Kidney capillary endothelial cell (primary cell): Measurements from ENCODE around the gene CHD6.
"Not testable (repeated sequence)": the region's sequence is repeated elsewhere in the genome, so short reads cannot be mapped to it uniquely, and the experiment has no call there.

ENCODE experiments used
- DNase-seq: peaks from one replicate; pipeline ENCODE4 v3.0.0-alpha.2; 2018; ENCODE audit warnings: low spot score

The CHD6 gene

DNA sequence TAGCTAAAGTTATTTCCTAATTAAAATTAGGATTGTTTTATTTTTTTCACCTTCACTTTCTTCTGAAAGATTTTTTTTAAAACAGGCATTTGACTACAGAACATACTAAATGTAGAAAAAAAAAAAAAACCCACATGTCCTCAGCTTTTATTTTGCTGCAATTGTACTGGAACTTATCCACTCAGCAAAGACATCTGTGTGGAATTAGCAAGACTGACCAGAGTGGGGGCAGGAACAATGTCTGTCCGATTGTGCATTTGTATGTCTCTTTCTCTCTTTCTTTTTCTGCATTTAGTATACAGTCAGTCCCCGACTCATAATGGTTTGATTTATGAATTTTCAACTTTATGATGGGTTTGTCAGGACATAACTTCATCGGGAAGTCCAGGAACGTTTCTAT lies 77.3 kb downstream of the CHD6 start:
- DNase-seq = no peak

DNA sequence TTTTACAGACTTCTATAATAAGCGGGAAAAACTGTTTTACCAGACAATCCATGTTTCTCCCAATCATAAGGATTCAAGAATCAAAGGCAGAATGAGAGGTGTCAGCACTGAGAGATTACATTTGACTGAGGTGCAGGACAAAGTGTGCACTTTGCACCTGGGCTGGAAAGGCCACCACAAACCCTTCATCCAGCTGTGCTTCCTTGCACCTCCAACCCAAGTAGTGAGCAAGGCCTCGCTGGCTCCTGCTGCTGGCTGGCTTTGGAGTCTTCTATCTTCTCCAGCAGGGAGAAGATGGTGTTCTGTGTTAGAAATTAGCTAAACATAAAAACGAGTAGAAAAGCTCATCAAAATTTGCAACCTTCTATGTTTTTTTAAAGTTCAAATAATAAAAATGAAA lies 77.7 kb downstream of the CHD6 start:
- DNase-seq = no peak

DNA sequence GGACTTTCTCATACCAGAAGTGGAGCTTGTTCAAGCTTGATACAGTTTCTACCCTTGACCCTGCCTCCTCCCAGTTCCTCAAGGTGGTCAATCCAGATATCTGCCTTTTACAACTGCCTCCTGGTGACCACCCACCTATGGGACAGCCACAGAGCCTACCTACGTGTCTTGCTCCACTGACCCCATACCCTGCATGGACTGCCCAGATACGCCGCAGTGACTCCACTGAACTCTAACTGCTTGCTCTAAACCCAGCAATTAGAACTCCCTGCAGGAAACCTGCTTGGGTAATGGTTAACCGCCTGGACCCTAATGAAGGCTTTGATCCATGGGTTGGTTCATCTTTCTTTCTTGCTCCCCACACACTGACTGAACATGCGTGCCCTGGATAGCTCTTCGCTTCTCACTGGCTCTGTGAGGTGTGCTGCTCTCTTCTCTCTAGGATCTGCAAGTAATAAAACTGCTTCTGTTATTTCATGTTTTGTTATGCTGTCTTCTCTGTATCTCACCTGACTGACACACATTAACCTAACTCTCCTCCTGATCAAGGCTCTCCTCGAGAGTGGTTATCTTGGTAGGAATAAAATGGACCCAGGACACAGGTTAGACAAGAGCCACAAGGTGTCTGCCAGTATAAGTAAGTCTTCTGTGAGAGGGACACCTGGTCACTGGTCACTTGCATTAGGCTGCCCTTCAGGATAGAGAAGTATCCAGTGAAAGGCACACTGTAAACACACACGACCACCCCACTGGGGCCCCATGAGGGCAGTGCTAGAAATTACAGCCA lies 79.2 kb downstream of the CHD6 start:
- DNase-seq = no peak

DNA sequence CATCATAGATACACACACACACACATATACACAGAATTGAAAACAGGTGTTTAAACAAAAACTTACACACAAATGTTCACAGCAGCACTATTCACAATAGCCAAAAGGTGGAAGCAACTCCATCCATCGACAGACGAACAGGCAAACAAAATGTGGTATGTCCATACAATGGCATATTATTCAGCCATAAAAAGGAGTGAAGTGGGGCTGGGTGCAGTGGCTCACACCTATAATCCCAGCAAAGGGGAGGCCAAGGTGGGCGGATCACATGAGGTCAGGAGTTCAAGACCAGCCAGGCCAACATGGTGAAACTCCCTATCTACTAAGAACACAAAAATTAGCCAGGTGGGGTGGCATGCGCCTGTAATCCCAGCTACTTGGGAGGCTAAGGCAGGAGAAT lies 80.3 kb downstream of the CHD6 start:
- no peak for DNase-seq

DNA sequence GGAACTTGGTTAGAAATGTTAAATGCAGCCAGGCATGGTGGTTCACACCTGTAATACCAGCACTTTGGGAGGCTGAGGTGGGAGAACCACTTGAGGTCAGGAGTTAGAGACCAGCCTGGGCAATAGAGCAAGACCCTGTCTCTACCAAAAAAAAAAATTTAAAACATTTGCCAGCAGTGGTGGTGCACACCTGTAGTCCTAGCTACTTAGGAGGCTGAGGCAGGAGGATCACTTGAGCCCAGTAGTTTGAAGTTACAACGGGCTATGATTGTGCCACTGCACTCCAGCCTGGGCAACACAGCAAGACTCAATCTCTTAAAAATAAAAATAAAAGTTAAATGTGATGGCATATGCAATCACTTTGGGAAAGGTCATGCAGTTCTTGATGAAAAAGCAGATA lies 82.6 kb downstream of the CHD6 start:
- DNase-seq = not testable (repeated sequence)

DNA sequence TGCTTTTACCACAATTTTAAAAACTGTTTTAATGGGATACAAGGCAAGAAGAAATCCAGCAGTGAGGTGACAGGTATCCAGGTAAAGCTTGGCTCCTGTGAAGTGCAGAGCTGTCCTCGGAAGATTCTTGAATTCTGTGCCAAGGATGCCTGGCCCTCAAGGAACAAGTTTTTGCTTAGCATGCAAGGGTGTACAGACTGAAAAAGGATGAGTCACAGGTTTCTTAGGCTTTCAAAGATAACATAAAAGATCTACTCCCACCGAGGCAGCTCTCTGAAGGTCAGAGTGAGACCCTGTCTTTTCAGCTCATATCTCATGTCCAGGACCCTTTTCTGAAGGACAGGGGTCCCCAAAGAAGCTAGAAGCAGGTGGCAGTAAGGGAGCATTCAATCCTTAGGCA lies 83.3 kb downstream of the CHD6 start:
- DNase-seq = no peak

DNA sequence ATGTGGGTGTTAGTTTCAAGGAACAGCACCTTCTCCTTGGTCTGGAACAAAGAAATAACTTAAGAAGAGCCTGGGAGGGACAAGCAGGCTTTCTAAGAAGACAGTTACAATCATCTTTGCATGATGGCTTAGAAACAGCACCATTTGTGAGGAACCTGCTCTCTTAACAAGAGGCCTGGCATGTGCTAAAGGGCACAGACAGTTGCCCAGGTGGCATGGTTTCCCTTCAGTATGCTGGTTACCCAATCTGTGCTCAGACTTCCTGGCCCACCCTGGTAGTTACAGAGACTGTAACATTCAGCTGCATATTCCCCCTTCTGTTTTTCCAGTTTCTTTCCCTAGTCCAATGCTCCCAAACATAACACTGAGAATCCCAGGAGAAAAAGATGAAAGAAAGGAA lies 84.0 kb downstream of the CHD6 start:
- DNase-seq = no peak

DNA sequence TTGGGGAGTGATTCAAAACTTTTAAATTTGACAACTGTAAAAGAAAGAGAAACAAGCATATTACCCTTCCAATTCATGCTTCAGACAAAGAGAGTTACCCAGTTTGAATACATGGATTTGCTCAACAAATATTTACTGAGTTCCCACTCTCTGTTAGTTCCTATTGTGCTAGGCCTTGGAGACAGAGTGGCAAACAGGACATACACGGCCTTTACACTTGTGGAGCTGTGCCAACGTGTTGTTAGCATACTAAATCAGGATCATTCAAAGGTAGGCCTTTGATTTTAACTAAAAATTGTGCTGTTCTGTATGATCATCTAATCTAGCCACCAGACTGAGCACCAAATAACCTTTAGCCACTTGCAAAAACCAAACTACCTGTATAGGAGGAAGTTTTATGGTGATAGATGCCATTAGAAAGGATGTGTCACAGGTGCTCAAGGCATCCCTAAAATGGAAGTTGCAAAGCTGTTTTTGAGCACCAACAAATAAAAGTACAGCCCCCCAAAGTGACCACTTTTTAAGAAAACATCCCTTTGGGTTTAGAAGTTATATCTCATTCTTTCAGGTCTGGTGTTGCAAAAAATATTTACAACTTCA lies 84.5 kb downstream of the CHD6 start:
- no peak for DNase-seq

DNA sequence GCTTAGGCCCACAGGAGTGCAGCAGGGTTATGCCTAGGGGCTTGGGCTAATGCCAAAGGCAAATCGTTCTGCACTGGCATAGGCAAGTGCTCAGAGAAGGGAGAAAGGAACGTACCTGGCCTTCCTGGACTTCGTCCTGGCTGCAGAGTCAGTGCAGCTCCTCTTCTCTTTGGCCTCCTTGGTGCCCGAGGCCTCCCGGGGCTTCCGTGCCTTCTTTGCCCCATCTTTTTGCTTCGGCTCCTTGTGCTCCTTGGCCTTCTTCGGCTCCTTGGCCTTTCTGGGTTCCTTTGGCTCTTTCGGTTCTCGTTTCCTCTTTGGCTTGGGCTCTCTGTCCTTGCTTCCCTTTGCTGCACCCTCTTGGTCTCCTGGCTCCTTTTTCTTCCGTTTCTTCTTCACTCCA lies 85.2 kb downstream of the CHD6 start:
- no peak for DNase-seq

DNA sequence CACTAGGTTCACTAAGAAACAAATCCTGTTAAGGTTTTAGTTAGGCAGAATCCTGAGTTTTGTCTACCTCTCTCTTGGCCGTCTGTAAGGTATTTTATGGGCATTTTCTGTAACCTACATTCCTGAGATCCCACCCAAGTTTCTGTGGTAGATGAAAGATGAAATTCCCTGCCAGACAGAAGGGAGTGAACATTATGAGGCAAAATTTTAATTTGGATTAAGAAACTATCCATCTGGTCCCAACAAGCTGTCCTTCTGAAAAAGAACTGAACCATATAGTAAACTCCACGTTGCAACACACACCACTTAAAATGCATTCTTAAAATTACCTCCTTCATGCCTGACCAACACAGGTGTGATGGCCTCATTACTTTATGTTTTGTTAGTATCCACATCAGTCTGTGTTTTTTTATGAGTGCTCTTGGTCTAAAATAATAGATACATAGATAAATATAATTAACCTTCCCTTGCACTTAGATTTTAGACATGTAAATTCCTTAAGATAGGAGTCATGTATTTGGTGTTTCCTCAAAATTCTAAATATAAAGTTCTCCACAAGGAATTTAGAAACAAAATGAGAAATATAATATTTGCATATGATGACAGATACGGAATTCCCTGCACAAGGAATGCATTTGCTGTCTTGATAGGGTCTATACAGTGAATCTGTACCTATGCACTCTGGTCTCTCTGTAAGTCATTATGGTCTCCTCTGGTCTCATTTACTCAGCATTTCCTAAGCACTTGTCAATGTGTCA lies 86.5 kb downstream of the CHD6 start:
- no peak for DNase-seq

DNA sequence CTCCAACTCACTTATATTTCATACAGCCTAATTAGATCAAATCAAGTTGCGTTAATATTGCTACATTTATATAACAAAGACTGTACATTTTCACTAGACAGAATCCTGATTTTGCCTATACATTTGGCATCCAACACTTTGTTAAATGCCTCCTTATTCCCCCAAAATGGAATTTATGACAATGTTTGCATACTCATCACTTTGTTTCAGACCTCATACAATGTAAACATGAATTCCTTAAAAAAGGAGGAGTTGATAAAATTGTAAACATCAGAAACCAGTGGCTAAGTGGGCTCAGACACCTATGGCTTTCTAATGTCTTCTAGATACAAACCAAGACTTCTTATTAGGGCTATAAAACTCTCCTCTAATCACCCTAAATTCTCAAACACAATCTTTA lies 87.3 kb downstream of the CHD6 start:
- no peak for DNase-seq

DNA sequence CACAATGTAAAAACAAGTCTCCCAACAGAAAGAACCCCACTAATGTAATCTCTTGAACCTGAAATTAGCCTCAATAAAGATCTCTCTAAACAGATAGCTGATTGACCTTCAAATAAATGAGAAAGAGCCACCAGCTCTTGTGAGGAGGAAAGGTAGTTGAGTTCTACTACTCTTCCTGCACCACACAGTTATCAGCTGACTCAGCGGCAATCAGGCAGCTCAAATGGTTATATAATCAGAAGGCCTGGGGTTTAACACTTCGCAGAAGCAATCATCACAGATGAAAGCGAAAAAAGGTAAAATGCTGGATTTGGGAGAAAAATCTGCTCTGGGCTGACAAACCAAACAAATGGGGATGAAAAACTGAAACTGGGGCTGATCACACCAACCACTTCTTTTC lies 91.8 kb downstream of the CHD6 start:
- no peak for DNase-seq

DNA sequence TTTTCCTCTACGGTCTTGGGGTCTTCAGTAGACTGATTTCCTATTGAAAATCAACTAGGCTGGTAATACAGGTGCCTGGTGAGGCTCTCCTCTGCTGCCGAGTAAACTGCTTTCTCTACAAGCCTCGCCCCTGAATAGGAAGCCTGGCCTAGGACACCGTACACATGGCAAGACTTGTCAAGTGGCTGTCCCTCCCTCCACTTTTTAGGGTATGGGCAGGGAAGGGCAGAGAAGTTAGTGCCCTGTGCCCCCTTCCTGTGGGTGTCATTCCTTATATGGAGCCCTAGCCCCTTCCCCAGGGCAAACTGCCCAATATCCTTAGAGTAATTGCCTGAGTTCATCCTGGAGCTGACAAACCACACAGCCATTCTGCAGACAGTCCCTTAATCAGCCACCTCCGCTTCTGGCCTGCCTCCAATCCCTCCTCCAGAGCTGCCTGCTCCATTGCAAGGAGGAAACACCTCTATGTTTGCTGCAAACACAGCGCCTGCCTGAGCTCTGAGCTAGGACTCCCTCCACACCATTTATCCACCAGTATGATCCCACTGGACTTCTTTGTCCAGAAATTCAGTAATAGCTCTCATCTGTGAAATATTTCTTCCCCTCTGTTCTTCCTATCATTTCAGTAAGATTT lies 93.1 kb downstream of the CHD6 start:
- DNase-seq = peak; percentile 25

DNA sequence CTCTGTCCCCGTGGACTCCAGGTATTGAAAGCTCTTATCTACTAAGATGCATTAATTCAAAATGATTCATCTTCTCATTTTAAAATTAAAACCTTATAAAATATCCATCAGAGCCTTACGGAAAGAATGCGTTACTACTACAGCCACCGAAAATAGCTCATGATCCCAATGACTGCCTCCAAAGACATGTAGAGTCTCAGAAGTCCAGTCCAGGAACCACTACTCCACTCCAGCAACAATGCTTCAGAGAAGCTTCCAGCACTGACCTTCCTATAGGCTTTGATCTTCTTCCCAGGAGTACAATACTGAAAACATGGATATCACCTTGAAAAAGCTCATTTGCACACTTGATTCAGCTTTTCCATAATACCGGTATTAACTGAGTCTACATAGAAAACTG lies 94.3 kb downstream of the CHD6 start:
- DNase-seq = no peak

DNA sequence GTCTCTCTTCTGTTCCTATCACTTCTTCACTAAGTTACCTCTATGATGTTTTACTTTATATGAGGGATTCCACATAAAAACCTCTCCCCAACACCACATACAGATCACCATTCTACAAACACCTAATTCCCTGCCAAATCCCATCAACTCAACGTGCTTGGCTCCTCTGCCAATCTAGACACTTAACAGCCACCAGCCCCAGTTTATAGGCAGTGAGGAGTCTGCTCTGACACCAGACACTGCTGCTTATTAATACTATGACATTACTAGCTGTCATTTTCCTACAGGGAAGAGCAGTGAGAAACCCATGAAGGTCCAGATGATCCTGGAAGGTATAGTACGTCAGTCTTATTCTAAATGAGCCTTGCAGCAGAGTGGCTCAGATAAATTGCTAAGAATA lies 104.3 kb downstream of the CHD6 start:
- no peak for DNase-seq

DNA sequence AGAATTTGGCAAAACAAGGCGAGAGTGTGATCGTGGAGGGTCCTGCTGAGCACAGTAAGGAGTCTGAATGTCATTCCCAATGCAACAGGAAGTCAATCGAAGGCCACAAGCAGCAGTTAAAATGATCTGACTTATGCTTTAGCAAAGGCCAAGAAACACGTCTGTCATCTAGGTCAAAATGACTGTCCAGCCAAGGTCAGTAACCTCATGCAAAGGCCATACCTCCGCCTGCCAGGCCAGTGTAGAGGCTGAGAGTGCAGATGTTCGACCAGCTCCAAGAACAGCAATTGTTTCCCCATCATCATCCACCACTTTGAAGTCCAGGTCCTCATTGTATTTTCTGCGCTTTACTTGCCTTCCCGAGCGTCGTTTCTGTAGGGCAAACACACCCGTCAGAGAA lies 105.6 kb downstream of the CHD6 start:
- DNase-seq = no peak

DNA sequence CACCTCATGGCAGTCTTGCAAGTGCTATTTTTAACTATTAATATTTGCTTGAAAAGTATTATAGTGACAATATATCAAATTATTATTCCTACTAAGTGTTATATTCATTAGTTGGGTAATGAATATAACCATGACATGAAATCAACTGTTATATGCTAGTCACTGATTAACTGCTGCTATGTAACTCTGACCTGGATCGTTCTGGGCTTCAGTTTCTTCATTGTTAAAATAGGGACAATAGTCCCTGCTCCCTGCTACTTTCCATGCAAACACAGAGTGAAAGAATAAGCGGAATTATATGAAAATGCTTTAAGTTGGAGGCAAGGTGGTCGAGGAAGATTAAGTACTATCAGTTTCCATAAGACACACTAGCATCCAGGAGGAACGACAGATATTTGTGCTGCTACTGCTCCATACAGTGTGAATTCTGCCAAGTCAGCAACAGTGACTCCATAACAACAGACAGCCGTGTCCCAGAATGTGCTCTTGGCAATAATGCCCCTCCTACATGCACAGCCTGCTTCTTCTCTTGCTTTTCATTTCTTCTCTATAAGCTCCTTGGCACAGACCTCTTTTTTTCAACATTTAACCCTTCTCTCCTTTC lies 107.2 kb downstream of the CHD6 start:
- DNase-seq = no peak

DNA sequence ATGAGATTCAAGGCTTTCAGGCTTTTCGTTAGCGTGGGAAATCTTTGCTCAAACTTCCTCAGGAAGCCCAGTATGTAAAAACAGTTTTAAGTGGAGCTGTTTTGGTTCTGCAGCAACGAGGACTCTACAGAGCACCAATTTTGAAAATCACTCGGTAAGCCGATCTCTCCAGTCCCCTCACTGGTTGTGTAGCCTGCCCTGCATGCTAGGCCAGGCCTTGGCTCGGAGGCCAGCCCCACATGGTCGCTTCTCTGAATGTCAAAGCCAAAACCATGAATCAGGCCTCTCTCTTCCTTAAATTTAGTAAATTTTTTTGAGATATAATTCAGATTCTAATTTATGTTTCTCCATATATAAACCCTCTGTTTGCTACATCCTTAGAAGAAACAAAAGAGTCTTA lies 108.0 kb downstream of the CHD6 start:
- DNase-seq = no peak

DNA sequence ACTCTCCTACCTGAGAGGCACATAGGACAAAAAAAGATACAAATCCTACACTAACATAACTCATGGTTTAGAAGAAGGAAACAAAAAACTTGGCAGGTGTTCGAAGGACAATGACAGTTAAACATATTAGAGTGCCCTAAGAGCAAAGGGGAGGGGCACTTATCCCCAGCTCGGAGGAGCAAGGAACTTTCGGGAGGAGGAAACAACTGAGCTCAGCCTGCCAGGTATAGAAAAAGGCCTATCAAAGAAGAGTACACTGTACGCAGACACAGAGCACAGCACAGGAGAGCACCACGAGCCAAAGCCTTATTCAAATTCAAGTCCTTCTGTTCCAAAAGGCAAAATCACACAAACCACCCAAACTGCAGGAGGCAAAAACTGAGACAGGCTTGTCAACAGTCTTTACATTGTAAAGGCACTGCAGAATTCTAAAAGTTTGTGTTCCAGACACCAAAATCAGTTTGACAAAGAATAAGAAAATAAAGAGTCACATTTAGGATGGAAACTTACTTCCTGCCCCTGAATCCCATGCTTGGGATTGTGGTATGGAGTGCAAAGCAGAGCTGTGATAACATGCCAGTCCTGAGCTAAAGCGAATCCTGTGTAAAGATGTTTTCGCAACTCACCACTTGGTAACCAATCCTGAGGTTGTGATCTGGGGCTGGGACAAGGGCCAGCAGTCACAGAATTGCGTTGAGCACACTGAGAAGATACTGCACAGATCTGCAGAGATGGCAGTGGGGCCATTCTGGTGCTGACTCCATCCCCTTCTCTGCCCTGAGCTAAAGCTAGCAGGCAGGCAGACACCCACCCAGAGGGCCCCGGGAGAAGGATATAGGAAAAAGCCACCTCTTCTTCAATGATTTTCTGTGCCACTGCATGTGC lies 108.6 kb downstream of the CHD6 start:
- DNase-seq = no peak

DNA sequence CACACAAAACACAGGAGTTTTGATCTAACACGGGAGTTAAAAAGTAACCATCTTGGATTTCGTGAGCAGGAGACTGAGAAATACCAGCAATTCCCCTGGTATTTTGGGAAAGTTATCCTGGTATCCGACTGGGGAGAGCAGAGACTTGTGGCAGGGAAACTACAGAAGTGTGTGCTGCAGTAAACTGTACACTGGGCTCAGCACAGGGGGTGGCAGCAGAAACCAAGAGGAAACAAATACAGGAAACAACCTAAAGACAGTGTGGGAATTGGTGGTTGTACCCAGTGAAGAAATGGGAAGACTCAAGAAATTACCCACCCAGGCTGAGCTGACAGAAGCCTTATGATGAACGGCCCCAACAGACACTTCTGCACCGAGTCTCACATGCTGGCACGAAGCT lies 109.8 kb downstream of the CHD6 start:
- DNase-seq = no peak

DNA sequence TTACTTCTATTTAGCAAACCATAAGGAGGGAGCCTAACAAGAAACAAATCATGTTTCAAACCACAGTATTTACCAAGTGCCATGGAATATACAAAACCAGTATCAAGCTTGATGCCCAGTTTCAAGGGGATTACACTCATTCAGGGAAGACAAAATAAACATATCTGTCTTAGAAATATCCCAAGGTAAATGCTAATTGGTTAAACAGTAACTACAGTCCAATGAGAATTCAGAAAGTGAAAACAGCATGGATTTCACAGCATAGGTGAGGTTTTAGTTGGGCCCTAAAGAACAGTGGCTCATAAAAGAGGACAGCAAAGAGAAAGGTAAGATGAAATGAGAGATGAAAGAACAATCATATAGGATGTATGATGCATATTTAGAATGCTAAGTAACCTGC lies 110.3 kb downstream of the CHD6 start:
- DNase-seq = no peak
